Measurements from ENCODE around the gene ZBTB47. TPM values are rescaled to one million over a fixed set of nuclear protein-coding genes. Genes with fewer than 3 reads are reported as not detected.

ZBTB47 gene
- polyA plus RNA-seq, 4 donors: 0.89 to 11.4 (median 7.8) TPM

- no peaks in the 10 kb centered on the region for H3K36me3 ChIP-seq (ENCODE audit: control insufficient read depth in 3 of 3, insufficient read depth in 2 of 3, low read depth in 1 of 3, low read length in 3 of 3)
- H3K27ac ChIP-seq (ENCODE audit: low read depth in 1 of 3, low read length in 2 of 3): no peak overlapping the region
- peaks cover 0 to 22% (median 4%) of the 10 kb centered on the region in 3 donors for H3K27me3 ChIP-seq (ENCODE audit: control insufficient read depth in 3 of 3, insufficient read depth in 3 of 3, low read length in 3 of 3)
- H3K4me1 ChIP-seq (ENCODE audit: control insufficient read depth in 3 of 3, insufficient read depth in 2 of 3, low read depth in 1 of 3, low read length in 2 of 3): no peaks in the 10 kb centered on the region
- H3K4me3 ChIP-seq (ENCODE audit: low read depth in 1 of 3, low read length in 3 of 3): no peak overlapping the region
- H3K9me3 ChIP-seq (ENCODE audit: control insufficient read depth in 2 of 2, insufficient read depth in 1 of 2, low read depth in 1 of 2, low read length in 1 of 2): peaks cover 0 to 4% of the 10 kb centered on the region in 2 donors
- 78 to 83% (median 83%) methylated on average over 10 of the region's 10 CpGs for WGBS, 3 donors
- FAIRE-seq (no peak), DNase-seq (no peak)
Observed at GRCh38 chr3:42681361-42682038, 28.0 kb downstream of the ZBTB47 start.

- peaks cover 0 to 30% (median 4%) of the 10 kb centered on the region in 3 donors for H3K27me3 ChIP-seq (ENCODE audit: control insufficient read depth in 3 of 3, insufficient read depth in 3 of 3, low read length in 3 of 3)
- no peak overlapping the region for H3K27ac ChIP-seq (ENCODE audit: low read depth in 1 of 3, low read length in 2 of 3)
- H3K4me1 ChIP-seq (ENCODE audit: control insufficient read depth in 3 of 3, insufficient read depth in 2 of 3, low read depth in 1 of 3, low read length in 2 of 3): no peaks in the 10 kb centered on the region
- WGBS, 3 donors: 66 to 74% (median 72%) methylated on average over 12 of the region's 12 CpGs
- no peaks in the 10 kb centered on the region for H3K36me3 ChIP-seq (ENCODE audit: control insufficient read depth in 3 of 3, insufficient read depth in 2 of 3, low read depth in 1 of 3, low read length in 3 of 3)
- H3K9me3 ChIP-seq (ENCODE audit: control insufficient read depth in 2 of 2, insufficient read depth in 1 of 2, low read depth in 1 of 2, low read length in 1 of 2): peaks cover 0 to 4% of the 10 kb centered on the region in 2 donors
- H3K4me3 ChIP-seq (ENCODE audit: low read depth in 1 of 3, low read length in 3 of 3): no peak overlapping the region
- FAIRE-seq (no peak), DNase-seq (no peak)
Observed at GRCh38 chr3:42682301-42683070, 29.0 kb downstream of the ZBTB47 start.

GRCh38 chr3:42683875-42684598 lies 30.5 kb downstream of the ZBTB47 start:
- WGBS, 3 donors: 25 to 54% (median 34%) methylated on average over 9 to 10 of the region's 10 CpGs
- DNase-seq (peak; percentile 15 to 69), FAIRE-seq (no peak)
- Histone ChIP-seq H3K4me3 (ENCODE audit: low read depth in 1 of 3, low read length in 3 of 3) (no peak overlapping the region), H3K27ac (ENCODE audit: low read depth in 1 of 3, low read length in 2 of 3) (no peak overlapping the region), H3K27me3 (ENCODE audit: control insufficient read depth in 3 of 3, insufficient read depth in 3 of 3, low read length in 3 of 3) (peaks cover 0 to 30% (median 4%) of the 10 kb centered on the region in 3 donors), H3K4me1 (ENCODE audit: control insufficient read depth in 3 of 3, insufficient read depth in 2 of 3, low read depth in 1 of 3, low read length in 2 of 3) (no peaks in the 10 kb centered on the region), H3K36me3 (ENCODE audit: control insufficient read depth in 3 of 3, insufficient read depth in 2 of 3, low read depth in 1 of 3, low read length in 3 of 3) (no peaks in the 10 kb centered on the region), H3K9me3 (ENCODE audit: control insufficient read depth in 2 of 2, insufficient read depth in 1 of 2, low read depth in 1 of 2, low read length in 1 of 2) (no peaks in the 10 kb centered on the region)

- Histone ChIP-seq H3K4me3 (ENCODE audit: low read depth in 1 of 3, low read length in 3 of 3) (no peak overlapping the region), H3K36me3 (ENCODE audit: control insufficient read depth in 3 of 3, insufficient read depth in 2 of 3, low read depth in 1 of 3, low read length in 3 of 3) (no peaks in the 10 kb centered on the region), H3K4me1 (ENCODE audit: control insufficient read depth in 3 of 3, insufficient read depth in 2 of 3, low read depth in 1 of 3, low read length in 2 of 3) (no peaks in the 10 kb centered on the region), H3K9me3 (ENCODE audit: control insufficient read depth in 2 of 2, insufficient read depth in 1 of 2, low read depth in 1 of 2, low read length in 1 of 2) (no peaks in the 10 kb centered on the region), H3K27me3 (ENCODE audit: control insufficient read depth in 3 of 3, insufficient read depth in 3 of 3, low read length in 3 of 3) (peaks cover 0 to 32% (median 4%) of the 10 kb centered on the region in 3 donors), H3K27ac (ENCODE audit: low read depth in 1 of 3, low read length in 2 of 3) (no peak overlapping the region)
- FAIRE-seq (no peak), DNase-seq (no peak)
- WGBS, 3 donors: 81 to 87% (median 84%) methylated on average over 7 of the region's 7 CpGs
Observed at GRCh38 chr3:42684632-42685362, 31.3 kb downstream of the ZBTB47 start.

GRCh38 chr3:42685363-42685881 lies 31.9 kb downstream of the ZBTB47 start, which contains the start of gene KLHL40:
Gene KLHL40 (plus strand): TSS chr3:42685537. CDS start chr3:42685619, 82 bp downstream.
- Histone ChIP-seq H3K27me3 (ENCODE audit: control insufficient read depth in 3 of 3, insufficient read depth in 3 of 3, low read length in 3 of 3) (peaks cover 0 to 36% (median 4%) of the 10 kb centered on the region in 3 donors), H3K9me3 (ENCODE audit: control insufficient read depth in 2 of 2, insufficient read depth in 1 of 2, low read depth in 1 of 2, low read length in 1 of 2) (no peaks in the 10 kb centered on the region), H3K4me1 (ENCODE audit: control insufficient read depth in 3 of 3, insufficient read depth in 2 of 3, low read depth in 1 of 3, low read length in 2 of 3) (no peaks in the 10 kb centered on the region), H3K27ac (ENCODE audit: low read depth in 1 of 3, low read length in 2 of 3) (no peak within 1 kb of the TSS), H3K36me3 (ENCODE audit: control insufficient read depth in 3 of 3, insufficient read depth in 2 of 3, low read depth in 1 of 3, low read length in 3 of 3) (no peaks in the 10 kb centered on the region), H3K4me3 (ENCODE audit: low read depth in 1 of 3, low read length in 3 of 3) (no peak within 1 kb of the TSS)
- WGBS, 3 donors: 32 to 53% (median 46%) methylated on average over 33 to 34 of the region's 34 CpGs
- DNase-seq: no peak
- no peak for FAIRE-seq

GRCh38 chr3:42685891-42686820 lies 32.7 kb downstream of the ZBTB47 start:
- Histone ChIP-seq H3K36me3 (ENCODE audit: control insufficient read depth in 3 of 3, insufficient read depth in 2 of 3, low read depth in 1 of 3, low read length in 3 of 3) (no peaks in the 10 kb centered on the region), H3K4me3 (ENCODE audit: low read depth in 1 of 3, low read length in 3 of 3) (no peak overlapping the region), H3K27ac (ENCODE audit: low read depth in 1 of 3, low read length in 2 of 3) (no peak overlapping the region), H3K27me3 (ENCODE audit: control insufficient read depth in 3 of 3, insufficient read depth in 3 of 3, low read length in 3 of 3) (peaks cover 0 to 36% (median 4%) of the 10 kb centered on the region in 3 donors), H3K4me1 (ENCODE audit: control insufficient read depth in 3 of 3, insufficient read depth in 2 of 3, low read depth in 1 of 3, low read length in 2 of 3) (no peaks in the 10 kb centered on the region), H3K9me3 (ENCODE audit: control insufficient read depth in 2 of 2, insufficient read depth in 1 of 2, low read depth in 1 of 2, low read length in 1 of 2) (no peaks in the 10 kb centered on the region)
- peak in 1 of 2 donors; percentile 24 for DNase-seq
- no peak for FAIRE-seq
- WGBS, 3 donors: 41 to 48% (median 45%) methylated on average over 75 to 80 of the region's 80 CpGs

- no peak for FAIRE-seq
Observed at GRCh38 chr3:42686832-42687650, 33.5 kb downstream of the ZBTB47 start.

More at GRCh38 chr3:42686832-42687650, 33.5 kb downstream of the ZBTB47 start:
- no peak overlapping the region for H3K4me3 ChIP-seq (ENCODE audit: low read depth in 1 of 3, low read length in 3 of 3)
- no peaks in the 10 kb centered on the region for H3K4me1 ChIP-seq (ENCODE audit: control insufficient read depth in 3 of 3, insufficient read depth in 2 of 3, low read depth in 1 of 3, low read length in 2 of 3)
- H3K36me3 ChIP-seq (ENCODE audit: control insufficient read depth in 3 of 3, insufficient read depth in 2 of 3, low read depth in 1 of 3, low read length in 3 of 3): no peaks in the 10 kb centered on the region
- H3K27me3 ChIP-seq (ENCODE audit: control insufficient read depth in 3 of 3, insufficient read depth in 3 of 3, low read length in 3 of 3): peaks cover 0 to 39% (median 4%) of the 10 kb centered on the region in 3 donors
- no peak for DNase-seq
- no peak overlapping the region for H3K27ac ChIP-seq (ENCODE audit: low read depth in 1 of 3, low read length in 2 of 3)
- 84 to 89% (median 86%) methylated on average over 7 of the region's 7 CpGs for WGBS, 3 donors
- no peaks in the 10 kb centered on the region for H3K9me3 ChIP-seq (ENCODE audit: control insufficient read depth in 2 of 2, insufficient read depth in 1 of 2, low read depth in 1 of 2, low read length in 1 of 2)

Data from small intestine (tissue), 7 donors.